ENCODE data around the gene KAZN.

Gene KAZN

GRCh38 chr1:15141935-15142539, 543.6 kb downstream of the KAZN start:
- no peak for DNase-seq (ENCODE audit: low read depth in 1 of 2, low spot score in 1 of 2)

GRCh38 chr1:15145327-15145726, 546.8 kb downstream of the KAZN start:
- DNase-seq (ENCODE audit: low read depth in 1 of 2, low spot score in 1 of 2) = no peak

DNA sequence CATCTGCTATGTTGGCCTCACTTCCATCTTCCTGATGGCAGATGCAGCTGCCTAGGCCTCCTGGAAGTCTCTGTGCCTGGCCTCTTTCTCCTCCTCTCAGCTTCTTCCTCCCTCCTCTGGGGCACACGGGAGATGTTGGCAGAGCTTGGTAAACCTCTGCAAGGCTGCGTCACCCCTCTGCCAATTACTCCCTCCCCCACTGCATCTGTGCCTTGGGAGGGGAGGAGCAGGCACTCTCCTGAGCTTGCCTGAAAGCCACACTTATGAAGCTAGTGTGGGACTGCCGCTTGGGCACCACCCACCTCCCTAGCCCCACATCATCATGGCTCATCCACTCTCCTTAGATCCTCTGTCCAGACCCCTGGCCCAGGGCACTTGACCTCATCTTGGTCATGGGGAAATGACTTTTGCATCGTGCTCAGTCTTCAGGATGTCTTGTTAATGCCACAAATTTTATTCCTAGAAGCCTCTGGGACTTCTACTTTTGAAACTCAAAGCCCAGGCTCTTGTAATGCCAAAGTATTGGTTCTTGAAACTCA, 547.7 kb downstream of the KAZN start:
- no peak for DNase-seq (ENCODE audit: low read depth in 1 of 2, low spot score in 1 of 2)

- no peak for DNase-seq (ENCODE audit: low read depth in 1 of 2, low spot score in 1 of 2)
Measured at GRCh38 chr1:15146971-15147376, 548.5 kb downstream of the KAZN start.

GRCh38 chr1:15148004-15148403, 549.5 kb downstream of the KAZN start:
- DNase-seq (ENCODE audit: low read depth in 1 of 2, low spot score in 1 of 2) = no peak

DNA sequence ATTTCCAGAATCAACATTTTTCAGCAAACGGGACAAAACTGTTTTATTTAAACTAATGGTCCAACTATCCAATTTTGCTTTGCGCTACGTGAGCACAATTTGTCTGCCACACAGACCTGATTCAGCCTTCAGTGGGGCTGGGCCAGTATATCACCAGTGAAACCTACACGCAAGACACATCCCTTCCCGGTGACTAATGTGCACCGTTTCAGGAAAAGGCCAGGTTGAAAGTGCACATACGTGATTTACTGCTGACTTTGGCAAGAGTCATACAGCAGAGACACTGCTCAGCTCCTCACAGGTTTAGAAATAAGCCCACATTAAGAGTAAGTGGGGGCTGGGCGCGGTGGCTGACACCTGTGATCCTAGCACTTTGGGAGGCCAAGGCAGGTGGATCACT, 550.0 kb downstream of the KAZN start:
- DNase-seq (ENCODE audit: low read depth in 1 of 2, low spot score in 1 of 2) = no peak

GRCh38 chr1:15148941-15149340, 550.5 kb downstream of the KAZN start:
- DNase-seq (ENCODE audit: low read depth in 1 of 2, low spot score in 1 of 2) = no peak

- DNase-seq (ENCODE audit: low read depth in 1 of 2, low spot score in 1 of 2) = no peak
Measured at GRCh38 chr1:15150376-15150775, 551.9 kb downstream of the KAZN start.

DNA sequence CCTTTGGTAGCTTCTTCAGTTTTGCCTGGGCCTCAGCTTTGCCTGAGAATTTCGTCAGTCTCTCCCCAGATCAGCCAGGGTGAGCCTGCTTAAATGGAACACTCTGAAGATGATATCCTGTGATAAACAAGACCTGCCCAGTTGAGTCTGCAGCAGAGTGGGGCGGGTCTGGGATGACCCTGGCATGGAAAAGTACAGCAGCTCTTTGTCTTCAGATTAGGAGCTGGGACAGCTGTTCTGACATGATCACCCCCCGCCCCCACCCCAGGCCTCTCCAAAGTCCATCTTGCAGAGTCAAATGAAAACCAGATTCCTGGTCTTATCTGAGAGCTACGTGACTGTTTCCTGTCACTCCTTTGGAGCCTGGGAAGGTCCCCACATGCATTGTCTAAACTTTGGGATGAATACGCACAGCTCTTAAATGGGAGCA, 552.9 kb downstream of the KAZN start:
- DNase-seq (ENCODE audit: low read depth in 1 of 2, low spot score in 1 of 2) = no peak

- DNase-seq (ENCODE audit: low read depth in 1 of 2, low spot score in 1 of 2) = no peak
Measured at GRCh38 chr1:15151871-15152270, 553.4 kb downstream of the KAZN start.

DNA sequence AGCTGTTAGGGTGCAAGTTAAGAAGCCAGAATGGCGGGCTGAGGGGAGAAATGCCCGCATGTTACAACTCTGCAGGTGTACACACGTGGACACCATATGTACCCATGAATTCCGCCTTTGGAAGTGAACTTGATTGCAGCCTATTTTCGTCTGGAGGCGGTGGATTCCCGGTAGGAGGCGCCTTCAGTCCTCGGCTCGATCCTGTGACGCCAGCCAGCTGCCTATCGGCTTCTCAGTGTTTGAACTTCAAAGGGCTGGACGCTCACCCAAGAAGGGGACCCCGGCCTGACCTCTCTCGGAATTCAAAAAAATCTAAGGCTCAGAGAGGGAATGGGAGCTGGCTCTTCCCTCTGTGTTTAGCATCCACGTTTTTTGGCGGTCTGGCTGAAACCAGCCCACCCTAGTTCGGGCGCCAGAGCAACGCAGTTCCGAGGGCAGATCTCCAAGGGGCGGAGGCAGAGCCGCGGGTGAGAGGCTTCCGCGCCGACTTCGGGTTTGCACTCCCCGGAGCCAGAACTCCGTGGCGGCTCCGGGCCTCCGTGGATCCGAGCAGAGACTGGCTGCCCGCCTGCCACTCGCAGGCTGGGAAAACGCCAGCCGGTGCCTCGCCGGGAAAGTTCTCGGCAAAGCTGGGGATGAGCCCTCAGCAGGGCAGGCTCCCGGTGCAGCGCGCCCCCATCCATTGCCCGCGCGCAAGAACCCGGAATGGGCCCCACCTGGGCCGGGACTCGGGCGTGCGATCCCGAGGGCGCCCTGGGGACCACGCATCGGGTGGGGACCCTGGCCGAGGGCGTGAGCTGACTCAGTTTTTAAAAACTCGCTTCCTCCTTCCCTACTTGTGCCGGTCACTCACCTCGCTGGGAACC, 554.1 kb downstream of the KAZN start:
- no peak for DNase-seq (ENCODE audit: low read depth in 1 of 2, low spot score in 1 of 2)

DNA sequence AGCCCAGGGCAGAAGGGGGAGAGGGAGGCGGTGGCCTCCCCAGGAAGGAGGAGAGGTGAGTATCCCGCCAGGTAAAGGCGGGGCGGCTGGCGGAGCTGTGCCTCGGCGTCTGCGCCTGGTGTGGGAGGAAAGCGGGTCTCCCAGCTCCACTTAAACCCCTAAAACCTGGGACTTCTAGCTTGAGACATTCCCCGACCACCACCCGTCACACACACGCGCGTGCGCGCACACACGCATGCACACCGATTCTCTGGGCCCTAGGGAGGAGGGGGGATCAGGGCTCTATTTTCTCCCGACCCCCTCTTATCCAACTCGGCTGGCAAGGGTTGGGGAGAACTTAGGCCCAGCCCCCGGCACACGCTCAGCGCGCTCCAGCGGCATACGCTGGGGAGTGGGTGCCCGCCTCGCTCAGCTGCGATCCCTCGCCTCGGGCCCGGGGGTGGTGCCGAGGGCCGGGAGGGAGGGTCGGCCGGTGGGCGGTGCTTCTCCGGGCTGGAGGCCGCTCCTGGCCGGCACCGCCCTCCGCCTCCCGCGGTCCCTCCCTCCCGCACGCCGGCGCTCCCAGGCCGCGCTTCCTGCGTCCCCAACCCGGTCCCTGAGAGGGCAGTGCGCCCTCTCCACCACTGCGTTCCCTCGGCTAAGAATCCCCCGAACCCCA, 554.8 kb downstream of the KAZN start, which contains the start of gene TMEM51:
Gene TMEM51, plus strand, starts transcription at position 564 of the 658 bp plus-strand sequence. CDS start 61,341 bp downstream, outside the sequence.
- DNase-seq (ENCODE audit: low read depth in 1 of 2, low spot score in 1 of 2) = no peak

- DNase-seq (ENCODE audit: low read depth in 1 of 2, low spot score in 1 of 2) = peak in 1 of 2 donors; percentile 14
Measured at GRCh38 chr1:15153842-15154479, 555.5 kb downstream of the KAZN start.

- DNase-seq (ENCODE audit: low read depth in 1 of 2, low spot score in 1 of 2) = no peak
Measured at GRCh38 chr1:15154480-15155036, 556.1 kb downstream of the KAZN start.

DNA sequence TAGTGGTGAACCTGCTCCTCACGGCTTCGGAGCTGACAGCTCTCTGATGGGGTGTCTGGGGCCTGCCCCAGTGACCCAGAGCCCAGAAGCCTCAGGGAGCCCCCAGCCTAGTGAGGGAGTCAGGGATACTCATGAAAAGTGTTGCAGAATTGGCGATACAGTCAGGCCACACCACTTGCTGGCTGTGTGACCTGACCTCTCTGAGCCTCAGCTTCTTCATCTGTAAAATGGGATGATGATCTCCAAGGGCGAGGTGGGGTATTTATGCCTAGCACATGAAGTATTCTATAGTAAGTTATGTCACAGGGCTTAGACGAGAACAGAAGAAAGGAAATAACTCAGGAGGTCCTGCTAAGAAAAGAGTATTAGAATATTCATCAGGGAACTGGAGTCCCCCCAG, 556.7 kb downstream of the KAZN start:
- no peak for DNase-seq (ENCODE audit: low read depth in 1 of 2, low spot score in 1 of 2)

DNA sequence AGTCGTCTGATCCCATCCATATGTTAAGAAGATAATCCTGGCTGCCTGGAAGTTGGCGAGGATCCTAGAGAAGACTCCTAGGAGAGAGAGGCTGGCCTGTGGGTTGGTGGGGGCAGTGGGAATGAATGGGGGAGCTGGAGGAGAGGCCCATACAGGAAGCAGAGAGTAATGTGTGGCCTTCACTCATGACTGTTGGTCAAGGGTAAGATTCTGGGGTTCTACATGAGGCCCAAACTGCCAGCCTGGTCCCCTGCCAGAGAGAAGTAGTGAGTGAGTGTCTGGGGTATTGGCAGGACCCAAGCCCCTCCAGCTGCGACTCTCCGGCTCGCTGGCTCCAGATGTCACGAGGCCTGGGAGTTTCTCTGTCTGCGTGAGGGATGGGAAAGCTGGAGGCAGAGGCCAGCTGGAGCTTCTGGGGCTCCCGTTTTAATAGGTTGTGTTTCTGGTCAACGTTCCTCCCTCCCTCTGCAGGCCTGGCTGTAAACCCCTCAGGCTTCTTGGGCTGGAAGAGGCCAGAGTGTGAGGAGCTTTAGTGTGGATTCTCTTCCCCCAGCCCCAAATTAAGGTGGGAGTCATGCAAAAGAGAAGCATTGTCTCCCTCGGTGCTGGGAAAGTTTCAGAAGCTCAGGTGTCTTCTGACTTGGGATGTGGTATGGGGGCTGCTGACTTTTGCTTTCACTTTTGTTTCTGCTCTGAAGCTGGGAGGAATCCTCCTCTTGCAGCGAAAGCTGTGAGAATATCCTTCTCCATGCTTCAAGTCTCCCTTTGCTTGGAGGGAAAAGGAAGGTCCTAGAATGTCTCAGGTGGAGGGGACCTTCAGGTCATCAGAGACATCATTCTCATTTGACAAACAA, 557.6 kb downstream of the KAZN start:
- no peak for DNase-seq (ENCODE audit: low read depth in 1 of 2, low spot score in 1 of 2)

GRCh38 chr1:15156807-15157380, 558.4 kb downstream of the KAZN start:
- no peak for DNase-seq (ENCODE audit: low read depth in 1 of 2, low spot score in 1 of 2)

DNA sequence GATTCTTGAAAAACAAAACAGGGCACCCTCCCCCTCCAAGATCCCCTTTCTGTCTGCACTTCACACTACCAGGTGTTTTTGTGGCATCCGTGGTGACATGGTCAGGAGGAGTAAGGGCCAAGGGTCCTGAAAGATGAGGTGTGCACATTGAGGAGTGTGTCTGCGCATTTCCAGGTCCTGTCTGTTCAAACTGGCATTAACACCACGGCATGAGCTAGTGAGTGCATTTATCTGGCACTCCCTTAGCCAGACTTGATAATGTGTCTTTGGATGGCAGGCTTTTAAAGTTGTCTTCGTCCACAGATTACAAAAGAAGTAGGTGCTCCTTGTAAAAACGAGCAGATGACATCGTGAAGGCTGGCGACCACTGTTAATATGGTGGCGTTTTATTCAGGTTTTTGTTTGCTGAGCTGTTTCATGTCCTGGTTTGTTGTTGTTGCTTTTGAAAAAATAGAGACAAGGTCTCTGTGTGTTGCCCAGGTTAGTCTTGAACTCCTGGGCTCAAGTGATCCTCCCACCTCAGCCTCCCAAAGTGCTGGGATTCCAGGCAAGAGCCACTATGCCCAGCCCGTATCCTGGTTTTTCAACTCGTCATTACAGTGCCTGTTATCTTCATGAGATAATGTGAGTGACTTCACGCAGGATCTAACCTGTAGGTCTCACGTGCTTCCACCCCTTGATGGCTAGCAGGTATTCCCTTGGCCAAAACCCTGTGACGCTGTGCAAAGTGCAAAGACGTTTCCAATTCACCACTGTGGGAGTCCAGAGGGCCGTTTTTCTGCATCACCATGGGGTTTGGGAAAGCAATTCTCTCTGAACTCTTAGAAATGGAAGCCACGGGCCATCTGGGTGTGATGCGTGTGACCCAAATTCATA, 559.3 kb downstream of the KAZN start:
- DNase-seq (ENCODE audit: low read depth in 1 of 2, low spot score in 1 of 2) = no peak
